Skeletal muscle tissue (tissue), 4 donors: ENCODE results near the gene DYRK3. TPM values are rescaled to one million over a fixed set of nuclear protein-coding genes. Genes with fewer than 3 reads are reported as not detected.

Experiments used
- H3K27ac ChIP-seq: one replicate; pipeline ENCODE4 v1.7.0; 2013; ENCODE audit warnings: mild to moderate bottlenecking, low read depth, low read length, inconsistent platforms
- H3K27me3 ChIP-seq, 3 donors: one replicate each; pipeline ENCODE4 v1.7.0; 2013; ENCODE audit warnings: low read length in 3 of 3; ENCODE audit not compliant: control insufficient read depth in 3 of 3, insufficient read depth in 3 of 3
- H3K36me3 ChIP-seq, 3 donors: one replicate each; pipeline ENCODE4 v1.7.0; 2013; ENCODE audit warnings: low read length in 3 of 3; ENCODE audit not compliant: control insufficient read depth in 3 of 3, insufficient read depth in 3 of 3
- H3K4me1 ChIP-seq, 3 donors: one replicate each; pipeline ENCODE4 v1.7.0; 2013; ENCODE audit warnings: low read length in 3 of 3, mild to moderate bottlenecking in 3 of 3; ENCODE audit not compliant: control insufficient read depth in 3 of 3, insufficient read depth in 3 of 3
- H3K4me3 ChIP-seq, 3 donors: one replicate each; pipeline ENCODE4 v1.7.0; 2013; ENCODE audit warnings: low read length in 3 of 3
- H3K9ac ChIP-seq, 3 donors: one replicate each; pipeline ENCODE4 v1.7.0; 2013; ENCODE audit warnings: low read length in 3 of 3, mild to moderate bottlenecking in 3 of 3, moderate library complexity in 2 of 3, low read depth in 1 of 3
- H3K9me3 ChIP-seq, 3 donors: one replicate each; pipeline ENCODE4 v1.7.0; 2013; ENCODE audit warnings: low read length in 3 of 3; ENCODE audit not compliant: control insufficient read depth in 3 of 3
- total RNA-seq: library from RNA; depleted of rRNA; stranded (reverse); fragments of >200 nt; gene quantifications from one replicate; pipeline ENCODE4 v1.2.3, GENCODE V29; 2014
- donor health status: Osteomylitis.

The DYRK3 gene
- total RNA-seq, 1 donor from 2014 or later: 13.0 TPM

- H3K9me3 ChIP-seq: no peaks in the 10 kb centered on the region
- peak overlapping the region; percentile 58 to 87 (median 66) for H3K9ac ChIP-seq
- peaks cover 27 to 52% (median 49%) of the 10 kb centered on the region in 3 donors for H3K4me1 ChIP-seq
- H3K27ac ChIP-seq: peak overlapping the region; percentile 95
- H3K36me3 ChIP-seq: no peaks in the 10 kb centered on the region
- no peaks in the 10 kb centered on the region for H3K27me3 ChIP-seq
- peak overlapping the region; percentile 38 to 74 (median 49) for H3K4me3 ChIP-seq
Measured at GRCh38 chr1:206658264-206658980, 23.1 kb downstream of the DYRK3 start.

- peak overlapping the region; percentile 38 to 74 (median 49) for H3K4me3 ChIP-seq
- peaks cover 32 to 57% (median 54%) of the 10 kb centered on the region in 3 donors for H3K4me1 ChIP-seq
- no peaks in the 10 kb centered on the region for H3K9me3 ChIP-seq
- peak overlapping the region; percentile 95 for H3K27ac ChIP-seq
- H3K9ac ChIP-seq: peak overlapping the region; percentile 40 to 87 (median 58)
- no peaks in the 10 kb centered on the region for H3K27me3 ChIP-seq
- H3K36me3 ChIP-seq: no peaks in the 10 kb centered on the region
Measured at GRCh38 chr1:206658981-206659273, 23.6 kb downstream of the DYRK3 start.

- peaks cover 44 to 67% (median 64%) of the 10 kb centered on the region in 3 donors for H3K4me1 ChIP-seq
- H3K27me3 ChIP-seq: no peaks in the 10 kb centered on the region
- H3K9me3 ChIP-seq: no peaks in the 10 kb centered on the region
- peak overlapping the region; percentile 95 for H3K27ac ChIP-seq
- peak overlapping the region in 2 of 3 donors; percentile 58 to 87 for H3K9ac ChIP-seq
- H3K36me3 ChIP-seq: no peaks in the 10 kb centered on the region
- H3K4me3 ChIP-seq: no peak overlapping the region
Measured at GRCh38 chr1:206660136-206660535, 24.8 kb downstream of the DYRK3 start.

- no peaks in the 10 kb centered on the region for H3K9me3 ChIP-seq
- no peak overlapping the region for H3K9ac ChIP-seq
- no peak overlapping the region for H3K27ac ChIP-seq
- H3K4me3 ChIP-seq: no peak overlapping the region
- H3K27me3 ChIP-seq: no peaks in the 10 kb centered on the region
- H3K4me1 ChIP-seq: peaks cover 45 to 67% (median 60%) of the 10 kb centered on the region in 3 donors
- no peaks in the 10 kb centered on the region for H3K36me3 ChIP-seq
Measured at GRCh38 chr1:206661161-206661820, 26.0 kb downstream of the DYRK3 start.

GRCh38 chr1:206662396-206663092 is 27.2 kb downstream of the DYRK3 start:
- H3K9ac ChIP-seq: no peak overlapping the region
- no peak overlapping the region for H3K4me3 ChIP-seq
- H3K9me3 ChIP-seq: no peaks in the 10 kb centered on the region
- peaks cover 42 to 58% (median 55%) of the 10 kb centered on the region in 3 donors for H3K4me1 ChIP-seq
- H3K27ac ChIP-seq: no peak overlapping the region
- no peaks in the 10 kb centered on the region for H3K36me3 ChIP-seq
- H3K27me3 ChIP-seq: no peaks in the 10 kb centered on the region

- Histone ChIP-seq H3K36me3 (no peaks in the 10 kb centered on the region), H3K4me3 (peak overlapping the region; percentile 39 to 71 (median 55)), H3K4me1 (peaks cover 34 to 51% (median 47%) of the 10 kb centered on the region in 3 donors), H3K9ac (peak overlapping the region in 2 of 3 donors; percentile 24 to 87), H3K9me3 (no peaks in the 10 kb centered on the region), H3K27ac (peak overlapping the region; percentile 84), H3K27me3 (no peaks in the 10 kb centered on the region)
Measured at GRCh38 chr1:206663362-206663761, 28.0 kb downstream of the DYRK3 start.

- H3K4me1 ChIP-seq: peaks cover 29 to 45% (median 40%) of the 10 kb centered on the region in 3 donors
- peak overlapping the region; percentile 48 to 87 (median 63) for H3K9ac ChIP-seq
- H3K9me3 ChIP-seq: no peaks in the 10 kb centered on the region
- H3K36me3 ChIP-seq: no peaks in the 10 kb centered on the region
- no peaks in the 10 kb centered on the region for H3K27me3 ChIP-seq
- H3K4me3 ChIP-seq: peak overlapping the region; percentile 55 to 71 (median 55)
- H3K27ac ChIP-seq: peak overlapping the region; percentile 84
Measured at GRCh38 chr1:206663832-206664652, 28.7 kb downstream of the DYRK3 start.

GRCh38 chr1:206664740-206665139 is 29.4 kb downstream of the DYRK3 start:
- Histone ChIP-seq H3K9me3 (no peaks in the 10 kb centered on the region), H3K27me3 (no peaks in the 10 kb centered on the region), H3K27ac (peak overlapping the region; percentile 84), H3K4me1 (peaks cover 28 to 38% (median 33%) of the 10 kb centered on the region in 3 donors), H3K9ac (peak overlapping the region in 2 of 3 donors; percentile 63 to 87), H3K4me3 (peak overlapping the region in 2 of 3 donors; percentile 55 to 71), H3K36me3 (no peaks in the 10 kb centered on the region)

- Histone ChIP-seq H3K27me3 (no peaks in the 10 kb centered on the region), H3K4me1 (peaks cover 23 to 29% (median 26%) of the 10 kb centered on the region in 3 donors), H3K9me3 (no peaks in the 10 kb centered on the region), H3K27ac (no peak overlapping the region), H3K4me3 (no peak overlapping the region), H3K36me3 (no peaks in the 10 kb centered on the region), H3K9ac (peak overlapping the region in 1 of 3 donors; percentile 2)
Measured at GRCh38 chr1:206666031-206666561, 30.8 kb downstream of the DYRK3 start.
